Measurements from ENCODE around the gene MLYCD.
"Not testable (repeated sequence)": the region's sequence is repeated elsewhere in the genome, so short reads cannot be mapped to it uniquely, and the experiment has no call there.

Gene MLYCD

DNA sequence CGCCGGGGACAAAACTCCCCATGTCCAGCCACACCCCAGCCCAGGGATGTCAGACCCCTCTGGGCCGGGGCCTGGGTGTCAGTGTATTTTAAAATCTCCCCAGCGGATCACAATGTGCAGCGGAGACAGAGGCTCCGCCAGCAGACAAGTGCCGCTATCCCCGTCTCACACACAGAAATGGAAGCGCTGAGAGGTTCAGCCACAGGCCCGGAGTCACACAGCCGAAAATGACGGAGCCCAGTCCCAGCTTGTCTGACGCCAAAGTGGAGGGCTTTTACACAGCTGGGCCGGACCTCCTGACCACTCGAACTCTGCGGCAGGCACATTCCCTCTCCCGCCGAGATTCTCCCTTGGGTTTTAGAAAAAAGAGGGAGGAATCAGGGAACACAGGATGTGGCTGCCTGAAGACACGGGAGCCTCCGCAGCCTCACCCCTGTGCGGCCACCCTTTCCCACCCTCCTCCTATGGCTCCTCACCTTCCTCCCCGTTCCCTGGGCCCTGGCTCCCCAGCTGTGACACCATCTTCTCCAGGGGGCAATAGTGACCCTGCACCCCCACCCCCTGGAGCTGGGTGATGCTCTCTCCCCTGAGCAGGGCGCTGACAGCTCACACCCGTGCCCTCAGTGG lies 47.4 kb downstream of the MLYCD start:
- Histone ChIP-seq H3K27me3 (ENCODE audit: control insufficient read depth in 5 of 5, insufficient read depth in 4 of 5, low read length in 5 of 5) (no peaks in the 10 kb centered on the region), H3K4me3 (ENCODE audit: low read depth in 1 of 5, low read length in 5 of 5) (no peak overlapping the region), H3K9ac (ENCODE audit: low read length in 5 of 5) (no peak overlapping the region), H3K9me3 (ENCODE audit: control insufficient read depth in 5 of 5, low read length in 5 of 5) (peaks cover 0 to 4% (median 2%) of the 10 kb centered on the region in 5 donors), H3K27ac (ENCODE audit: low read depth, low read length) (no peak overlapping the region), H3K36me3 (ENCODE audit: control insufficient read depth in 5 of 5, insufficient read depth in 5 of 5, low read length in 5 of 5) (peaks cover 0 to 4% (median 2%) of the 10 kb centered on the region in 5 donors), H3K4me1 (ENCODE audit: control insufficient read depth in 5 of 5, insufficient read depth in 5 of 5, low read length in 5 of 5) (no peaks in the 10 kb centered on the region)

DNA sequence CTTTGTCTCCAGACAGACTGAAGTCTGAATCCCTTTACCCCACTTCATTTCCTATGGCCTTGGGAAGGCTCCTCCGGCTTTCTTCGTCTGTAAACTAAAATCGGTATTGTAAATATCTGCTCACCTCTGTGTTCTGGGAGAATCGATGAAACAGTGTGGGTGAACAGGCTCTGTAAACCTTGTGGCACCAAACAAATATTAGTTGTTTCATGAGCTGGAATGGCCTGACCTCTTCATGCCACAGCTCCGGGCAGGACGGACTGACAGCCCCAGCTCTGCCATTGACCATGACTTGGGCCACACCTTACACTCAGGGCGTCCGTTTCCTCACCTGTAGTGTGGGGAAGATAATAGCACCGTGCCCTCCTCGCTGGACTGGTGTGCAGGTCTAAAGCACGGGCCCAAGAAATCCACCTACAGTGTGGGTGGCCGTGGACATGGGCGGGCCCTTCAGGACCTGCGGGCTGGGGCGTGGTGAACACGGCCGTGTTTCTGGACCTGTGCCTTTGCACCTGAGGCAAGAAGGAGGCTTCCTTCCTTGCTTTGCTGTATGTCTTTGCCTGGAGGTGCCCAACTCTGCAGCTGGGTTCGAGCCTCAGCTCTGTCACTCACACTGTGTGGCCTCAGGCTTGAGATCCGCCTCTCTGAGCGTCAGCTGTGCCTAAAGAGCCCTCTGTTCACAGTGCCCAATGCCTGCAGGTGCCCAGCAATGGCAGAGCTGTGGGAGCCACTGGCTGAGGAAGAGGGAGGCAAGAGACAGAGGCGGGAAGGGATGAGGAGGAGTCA lies 48.1 kb downstream of the MLYCD start:
- H3K27ac ChIP-seq (ENCODE audit: low read depth, low read length), result no peak overlapping the region
- H3K4me1 ChIP-seq (ENCODE audit: control insufficient read depth in 5 of 5, insufficient read depth in 5 of 5, low read length in 5 of 5), result no peaks in the 10 kb centered on the region
- no peak overlapping the region for H3K4me3 ChIP-seq (ENCODE audit: low read depth in 1 of 5, low read length in 5 of 5)
- H3K36me3 ChIP-seq (ENCODE audit: control insufficient read depth in 5 of 5, insufficient read depth in 5 of 5, low read length in 5 of 5), result peaks cover 0 to 4% (median 2%) of the 10 kb centered on the region in 5 donors
- peaks cover 0 to 4% (median 2%) of the 10 kb centered on the region in 5 donors for H3K9me3 ChIP-seq (ENCODE audit: control insufficient read depth in 5 of 5, low read length in 5 of 5)
- H3K9ac ChIP-seq (ENCODE audit: low read length in 5 of 5), result no peak overlapping the region
- no peaks in the 10 kb centered on the region for H3K27me3 ChIP-seq (ENCODE audit: control insufficient read depth in 5 of 5, insufficient read depth in 4 of 5, low read length in 5 of 5)

DNA sequence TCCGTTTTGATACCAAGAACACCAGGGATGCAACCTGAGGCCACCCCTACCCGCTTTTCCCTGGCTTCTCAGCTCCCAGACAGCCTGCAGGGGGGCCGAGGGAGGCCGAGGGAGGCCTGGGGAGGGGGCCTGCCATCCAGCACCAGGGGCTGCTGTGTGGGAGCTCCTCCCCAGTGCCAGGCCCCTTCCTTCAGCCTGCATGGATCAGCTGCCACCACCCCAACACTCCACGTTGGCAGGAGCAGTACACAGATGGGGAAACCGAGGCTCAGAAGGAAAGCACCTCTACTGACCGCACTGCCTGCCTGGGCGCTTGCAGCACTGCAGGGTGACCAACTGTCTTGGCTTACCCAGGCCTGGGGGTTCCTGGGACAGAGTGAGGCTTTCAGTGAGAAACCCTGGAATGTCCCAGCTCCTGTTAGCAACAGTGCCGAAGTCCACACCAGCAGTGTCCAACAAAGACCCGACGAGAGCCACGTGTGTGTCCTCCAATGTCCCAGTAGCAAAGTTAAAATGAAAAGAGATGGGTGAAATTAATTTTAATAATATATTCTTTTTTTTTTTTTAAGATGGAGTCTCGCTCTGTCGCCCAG lies 48.8 kb downstream of the MLYCD start:
- H3K4me3 ChIP-seq (ENCODE audit: low read depth in 1 of 5, low read length in 5 of 5), result no peak overlapping the region
- H3K9me3 ChIP-seq (ENCODE audit: control insufficient read depth in 5 of 5, low read length in 5 of 5), result peaks cover 0 to 4% (median 2%) of the 10 kb centered on the region in 5 donors
- H3K36me3 ChIP-seq (ENCODE audit: control insufficient read depth in 5 of 5, insufficient read depth in 5 of 5, low read length in 5 of 5), result peaks cover 0 to 4% (median 2%) of the 10 kb centered on the region in 5 donors
- no peak overlapping the region for H3K9ac ChIP-seq (ENCODE audit: low read length in 5 of 5)
- H3K27ac ChIP-seq (ENCODE audit: low read depth, low read length), result no peak overlapping the region
- H3K27me3 ChIP-seq (ENCODE audit: control insufficient read depth in 5 of 5, insufficient read depth in 4 of 5, low read length in 5 of 5), result no peaks in the 10 kb centered on the region
- H3K4me1 ChIP-seq (ENCODE audit: control insufficient read depth in 5 of 5, insufficient read depth in 5 of 5, low read length in 5 of 5), result peaks cover 2 to 5% (median 4%) of the 10 kb centered on the region in 5 donors

DNA sequence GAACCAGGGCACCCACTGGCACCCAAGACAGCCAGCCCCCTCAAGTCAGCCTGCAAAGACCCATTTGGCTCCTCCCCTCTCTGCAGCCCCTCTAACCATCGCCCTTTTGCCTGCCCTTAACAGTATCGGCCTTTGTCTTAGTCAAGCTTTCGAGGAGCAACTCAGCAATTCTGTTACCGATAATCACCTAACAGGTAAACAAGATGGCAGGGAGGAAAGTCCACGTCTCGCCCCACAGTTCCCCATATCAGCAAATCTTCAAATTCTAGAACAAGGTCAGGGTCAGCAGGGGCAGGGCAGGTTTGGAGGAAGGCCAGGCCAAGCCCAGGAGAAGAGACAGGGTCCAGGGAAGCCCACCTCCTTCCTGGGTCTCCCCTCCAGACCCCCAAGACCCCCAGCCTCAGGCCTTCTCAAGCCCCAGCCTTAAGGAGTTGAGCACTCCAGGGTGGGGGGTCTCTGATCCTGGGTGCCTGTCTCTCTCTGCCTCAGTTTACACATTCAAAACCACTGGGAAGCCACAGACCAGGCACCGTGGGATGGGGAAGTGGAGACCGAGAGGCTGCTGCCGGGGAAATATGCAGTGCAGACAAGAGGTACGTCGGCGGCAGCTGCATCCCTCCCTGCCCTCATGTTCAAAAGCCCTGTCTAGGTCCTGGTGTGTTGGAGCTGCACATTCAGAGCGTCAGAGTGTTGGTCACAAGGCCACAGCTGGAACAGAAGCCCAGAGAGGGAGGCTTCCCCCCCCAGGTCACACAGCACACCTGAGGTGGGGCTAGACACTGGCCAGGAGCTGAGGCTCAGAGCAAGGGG lies 50.2 kb downstream of the MLYCD start:
- Histone ChIP-seq H3K4me3 (ENCODE audit: low read depth in 1 of 5, low read length in 5 of 5) (no peak overlapping the region), H3K9me3 (ENCODE audit: control insufficient read depth in 5 of 5, low read length in 5 of 5) (peaks cover 0 to 4% (median 2%) of the 10 kb centered on the region in 5 donors), H3K36me3 (ENCODE audit: control insufficient read depth in 5 of 5, insufficient read depth in 5 of 5, low read length in 5 of 5) (peaks cover 0 to 4% (median 2%) of the 10 kb centered on the region in 5 donors), H3K4me1 (ENCODE audit: control insufficient read depth in 5 of 5, insufficient read depth in 5 of 5, low read length in 5 of 5) (peaks cover 4 to 19% (median 18%) of the 10 kb centered on the region in 5 donors), H3K27ac (ENCODE audit: low read depth, low read length) (no peak overlapping the region), H3K27me3 (ENCODE audit: control insufficient read depth in 5 of 5, insufficient read depth in 4 of 5, low read length in 5 of 5) (no peaks in the 10 kb centered on the region), H3K9ac (ENCODE audit: low read length in 5 of 5) (no peak overlapping the region)

DNA sequence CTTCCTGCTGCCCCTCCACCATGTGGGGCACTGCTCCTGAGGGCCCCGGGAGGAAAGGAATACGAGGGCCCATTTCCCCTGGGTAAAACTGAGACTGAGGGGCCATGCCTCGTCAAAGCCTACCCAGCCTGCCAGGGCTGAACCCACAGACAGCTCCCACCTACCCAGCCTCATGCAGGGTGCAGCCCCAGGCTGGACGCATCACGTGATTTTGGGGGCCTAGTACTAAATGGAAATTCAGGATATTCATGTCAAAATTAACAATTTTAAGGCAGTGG lies 50.7 kb downstream of the MLYCD start:
- no peak overlapping the region for H3K9ac ChIP-seq (ENCODE audit: low read length in 5 of 5)
- H3K27me3 ChIP-seq (ENCODE audit: control insufficient read depth in 5 of 5, insufficient read depth in 4 of 5, low read length in 5 of 5), result no peaks in the 10 kb centered on the region
- H3K4me1 ChIP-seq (ENCODE audit: control insufficient read depth in 5 of 5, insufficient read depth in 5 of 5, low read length in 5 of 5), result peaks cover 8 to 24% (median 23%) of the 10 kb centered on the region in 5 donors
- no peak overlapping the region for H3K27ac ChIP-seq (ENCODE audit: low read depth, low read length)
- H3K9me3 ChIP-seq (ENCODE audit: control insufficient read depth in 5 of 5, low read length in 5 of 5), result peaks cover 0 to 4% (median 2%) of the 10 kb centered on the region in 5 donors
- no peak overlapping the region for H3K4me3 ChIP-seq (ENCODE audit: low read depth in 1 of 5, low read length in 5 of 5)
- H3K36me3 ChIP-seq (ENCODE audit: control insufficient read depth in 5 of 5, insufficient read depth in 5 of 5, low read length in 5 of 5), result peaks cover 0 to 4% (median 2%) of the 10 kb centered on the region in 5 donors

DNA sequence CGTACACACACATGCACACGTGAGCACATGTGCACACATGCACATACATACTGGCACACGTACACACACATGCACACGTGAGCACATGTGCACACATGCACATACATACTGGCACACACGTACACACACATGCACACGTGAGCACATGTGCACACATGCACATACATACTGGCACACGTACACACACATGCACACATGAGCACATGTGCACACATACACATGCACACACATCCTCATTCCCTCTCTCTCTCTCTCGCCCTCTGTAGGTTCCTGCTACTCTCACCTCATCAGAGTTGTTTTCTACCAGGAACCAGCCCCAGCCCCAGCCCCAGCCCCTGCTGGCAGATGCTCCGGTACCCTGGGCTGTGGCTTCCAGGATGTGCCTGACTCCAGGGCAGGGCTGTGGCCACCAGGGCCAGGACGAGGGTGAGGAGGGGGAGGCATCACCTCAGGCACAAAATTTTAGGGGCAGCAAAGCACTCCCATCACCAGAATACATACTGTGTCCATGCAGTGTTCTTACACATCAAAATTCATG lies 52.0 kb downstream of the MLYCD start:
- not testable (repeated sequence) for H3K27me3 ChIP-seq (ENCODE audit: control insufficient read depth in 5 of 5, insufficient read depth in 4 of 5, low read length in 5 of 5); H3K9ac ChIP-seq (ENCODE audit: low read length in 5 of 5); H3K36me3 ChIP-seq (ENCODE audit: control insufficient read depth in 5 of 5, insufficient read depth in 5 of 5, low read length in 5 of 5); H3K9me3 ChIP-seq (ENCODE audit: control insufficient read depth in 5 of 5, low read length in 5 of 5); H3K27ac ChIP-seq (ENCODE audit: low read depth, low read length); H3K4me3 ChIP-seq (ENCODE audit: low read depth in 1 of 5, low read length in 5 of 5)
- H3K4me1 ChIP-seq (ENCODE audit: control insufficient read depth in 5 of 5, insufficient read depth in 5 of 5, low read length in 5 of 5), result peaks cover 9 to 37% (median 33%) of the 10 kb centered on the region in 5 donors

DNA sequence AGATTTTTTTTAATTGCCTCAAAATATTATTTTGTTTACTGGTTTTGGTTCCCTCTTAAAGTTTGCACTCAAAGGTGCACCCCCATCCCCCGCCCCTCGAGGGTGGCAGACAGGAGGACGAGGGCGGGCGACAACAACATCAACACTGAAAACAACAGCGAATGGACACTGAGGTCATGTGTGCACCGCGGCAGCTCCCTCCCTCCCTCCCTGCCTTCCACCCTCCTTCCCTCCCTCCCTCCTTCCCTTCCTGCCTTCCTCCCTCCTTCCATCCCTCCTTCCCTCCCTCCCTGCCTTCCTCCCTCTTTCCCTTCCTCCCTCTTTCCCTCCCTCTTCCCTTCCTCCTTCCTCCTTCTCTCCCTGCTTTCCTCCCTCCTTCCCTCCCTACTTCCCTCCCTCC lies 52.6 kb downstream of the MLYCD start:
- Histone ChIP-seq H3K36me3 (ENCODE audit: control insufficient read depth in 5 of 5, insufficient read depth in 5 of 5, low read length in 5 of 5) (peaks cover 0 to 4% (median 2%) of the 10 kb centered on the region in 5 donors), H3K4me3 (ENCODE audit: low read depth in 1 of 5, low read length in 5 of 5) (no peak overlapping the region), H3K4me1 (ENCODE audit: control insufficient read depth in 5 of 5, insufficient read depth in 5 of 5, low read length in 5 of 5) (peaks cover 9 to 43% (median 37%) of the 10 kb centered on the region in 5 donors), H3K9me3 (ENCODE audit: control insufficient read depth in 5 of 5, low read length in 5 of 5) (peaks cover 0 to 4% (median 2%) of the 10 kb centered on the region in 5 donors), H3K27me3 (ENCODE audit: control insufficient read depth in 5 of 5, insufficient read depth in 4 of 5, low read length in 5 of 5) (no peaks in the 10 kb centered on the region), H3K27ac (ENCODE audit: low read depth, low read length) (no peak overlapping the region), H3K9ac (ENCODE audit: low read length in 5 of 5) (no peak overlapping the region)

DNA sequence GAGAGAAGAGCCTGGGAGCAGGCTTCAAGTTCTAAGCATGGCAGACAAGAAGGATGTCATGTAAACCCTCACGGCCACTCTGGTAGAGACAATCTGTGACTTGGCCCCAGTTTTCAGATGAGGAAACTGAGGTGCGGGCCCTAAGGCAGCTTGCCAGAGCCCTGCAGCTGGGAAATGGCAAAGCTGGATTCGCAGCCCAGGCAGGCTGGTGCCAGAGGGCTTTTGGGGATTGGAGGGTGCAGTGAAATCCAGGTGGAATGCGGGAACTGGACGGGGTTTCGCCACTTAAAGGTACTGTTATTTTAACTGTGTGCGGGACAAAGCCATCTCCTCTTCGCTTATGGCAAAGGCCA lies 53.6 kb downstream of the MLYCD start:
- peaks cover 9 to 49% (median 41%) of the 10 kb centered on the region in 5 donors for H3K4me1 ChIP-seq (ENCODE audit: control insufficient read depth in 5 of 5, insufficient read depth in 5 of 5, low read length in 5 of 5)
- H3K27me3 ChIP-seq (ENCODE audit: control insufficient read depth in 5 of 5, insufficient read depth in 4 of 5, low read length in 5 of 5), result no peaks in the 10 kb centered on the region
- H3K36me3 ChIP-seq (ENCODE audit: control insufficient read depth in 5 of 5, insufficient read depth in 5 of 5, low read length in 5 of 5), result peaks cover 0 to 4% (median 2%) of the 10 kb centered on the region in 5 donors
- H3K9me3 ChIP-seq (ENCODE audit: control insufficient read depth in 5 of 5, low read length in 5 of 5), result peaks cover 0 to 4% (median 2%) of the 10 kb centered on the region in 5 donors
- H3K4me3 ChIP-seq (ENCODE audit: low read depth in 1 of 5, low read length in 5 of 5), result peak overlapping the region in 4 of 5 donors; percentile 60 to 82 (median 76)
- H3K9ac ChIP-seq (ENCODE audit: low read length in 5 of 5), result peak overlapping the region in 4 of 5 donors; percentile 53 to 94 (median 77)
- H3K27ac ChIP-seq (ENCODE audit: low read depth, low read length), result peak overlapping the region; percentile 92

DNA sequence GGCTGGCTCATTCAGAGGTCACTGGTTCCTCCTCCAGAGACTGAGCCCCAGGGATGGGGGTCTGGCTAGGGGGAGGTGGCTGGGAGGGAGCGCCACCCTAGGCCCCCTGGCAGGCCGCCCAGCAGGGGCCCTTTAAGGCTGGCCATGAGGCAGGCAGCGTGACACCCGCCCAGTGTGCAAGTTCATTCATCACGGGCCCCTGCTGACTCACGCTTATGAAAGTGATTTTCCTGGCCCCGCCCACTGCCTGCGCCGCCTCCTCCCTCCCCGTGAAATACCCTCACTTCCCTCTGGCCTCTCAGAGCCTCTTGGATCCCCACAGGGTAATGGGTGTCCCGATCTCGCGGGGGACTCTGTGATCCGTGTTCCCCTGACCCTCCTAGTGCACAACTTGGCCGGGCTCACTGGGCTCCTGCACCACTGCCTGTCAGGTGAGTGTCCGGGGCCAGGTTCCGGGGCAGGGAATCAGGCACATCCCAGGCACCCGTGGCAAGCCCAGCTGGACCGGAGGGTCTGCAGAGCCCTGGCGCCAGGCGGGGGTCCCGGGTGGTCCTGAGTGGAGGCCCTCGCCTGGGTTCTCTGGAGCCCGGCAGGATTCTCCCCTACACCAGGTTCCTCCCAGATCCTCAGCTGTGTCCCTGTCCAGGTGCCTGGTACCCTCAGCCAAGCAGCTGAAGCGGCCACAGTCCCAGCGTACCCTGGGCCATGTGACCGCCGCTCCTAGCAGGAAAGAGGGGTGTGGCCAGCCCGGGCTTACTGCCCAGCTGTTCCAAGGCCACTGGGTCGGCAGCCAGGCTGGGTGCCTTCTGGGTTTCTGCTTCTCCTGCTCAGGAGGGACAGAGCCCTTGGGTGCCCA lies 54.3 kb downstream of the MLYCD start, which contains the start of gene OSGIN1:
Gene OSGIN1, plus strand, starts transcription at position 301 of the 856 bp plus-strand sequence. CDS start 4,432 bp downstream, outside the sequence.
- Histone ChIP-seq H3K27ac (ENCODE audit: low read depth, low read length) (peak within 1 kb of the TSS; percentile 92), H3K9me3 (ENCODE audit: control insufficient read depth in 5 of 5, low read length in 5 of 5) (peaks cover 0 to 4% (median 2%) of the 10 kb centered on the region in 5 donors), H3K36me3 (ENCODE audit: control insufficient read depth in 5 of 5, insufficient read depth in 5 of 5, low read length in 5 of 5) (peaks cover 0 to 6% (median 2%) of the 10 kb centered on the region in 5 donors), H3K4me1 (ENCODE audit: control insufficient read depth in 5 of 5, insufficient read depth in 5 of 5, low read length in 5 of 5) (peaks cover 9 to 50% (median 41%) of the 10 kb centered on the region in 5 donors), H3K4me3 (ENCODE audit: low read depth in 1 of 5, low read length in 5 of 5) (peak within 1 kb of the TSS; percentile 60 to 82 (median 72)), H3K9ac (ENCODE audit: low read length in 5 of 5) (peak within 1 kb of the TSS in 4 of 5 donors; percentile 68 to 94 (median 87)), H3K27me3 (ENCODE audit: control insufficient read depth in 5 of 5, insufficient read depth in 4 of 5, low read length in 5 of 5) (no peaks in the 10 kb centered on the region)
